Transverse colon (tissue), 4 donors: ENCODE data around the gene TRNT1. TPM values are rescaled to one million over a fixed set of nuclear protein-coding genes. Genes with fewer than 3 reads are reported as not detected.

Source experiments
- DNase-seq: peaks from one replicate; pipeline ENCODE4 v3.0.0-alpha.2; 2019
- H3K27ac ChIP-seq, 4 donors: fragments of 200-600 bp; sonication (generic); 2 replicates each; pipeline ENCODE4 v1.5.1; 2016 to 2018; ENCODE audit warnings: inconsistent platforms in 4 of 4
- H3K27me3 ChIP-seq: fragments of 200-600 bp; sonication (generic); 2 replicates; pipeline ENCODE4 v1.5.1; 2017; ENCODE audit warnings: inconsistent platforms
- H3K36me3 ChIP-seq, 4 donors: fragments of 200-600 bp; sonication (generic); 2 replicates each; pipeline ENCODE4 v1.5.1; 2017 to 2019; ENCODE audit warnings: inconsistent platforms in 4 of 4
- H3K4me1 ChIP-seq, 4 donors: fragments of 200-600 bp; sonication (generic); 2 replicates each; pipeline ENCODE4 v1.5.1; 2017 to 2020; ENCODE audit warnings: inconsistent platforms in 4 of 4
- H3K4me3 ChIP-seq, 4 donors: fragments of 200-600 bp; sonication (generic); 1 replicate in 1 of 4; 2 replicates in 3 of 4; pipeline versions ENCODE4 v1.5.1 to v1.6.1; 2017 to 2019; ENCODE audit warnings: inconsistent platforms in 4 of 4
- H3K9me3 ChIP-seq, 2 donors: fragments of 200-600 bp; sonication (generic); 2 replicates each; pipeline ENCODE4 v1.5.1; 2017 to 2019; ENCODE audit warnings: inconsistent platforms in 2 of 2
- CTCF ChIP-seq, 5 experiments: fragments of 200-600 bp in 3 of 5; fragments of 450-650 bp in 2 of 5; sonication (generic) in 3 of 5; IDR thresholded peaks; 1 replicate in 2 of 5; 2 replicates in 3 of 5; pipeline ENCODE4 v1.5.1; 2016 to 2017; ENCODE audit warnings: antibody characterized with exemption in 5 of 5, inconsistent platforms in 3 of 5, mild to moderate bottlenecking in 2 of 5, moderate library complexity in 1 of 5
- EP300 ChIP-seq: sonication (generic); formaldehyde crosslinking; IDR thresholded peaks from one replicate; pipeline ENCODE4 v1.6.1; 2017; ENCODE audit warnings: antibody characterized with exemption, low read depth
- POLR2A ChIP-seq: fragments of 450-650 bp; IDR thresholded peaks from one replicate; pipeline ENCODE4 v1.6.1; 2016; ENCODE audit warnings: antibody characterized with exemption, mild to moderate bottlenecking, moderate library complexity
- POLR2AphosphoS5 ChIP-seq, 3 donors: sonication (generic); formaldehyde crosslinking; IDR thresholded peaks; one replicate each; pipeline ENCODE4 v1.6.1; 2016; ENCODE audit warnings: antibody characterized with exemption in 3 of 3
- WGBS, 2 donors: methylation state at CpG; one replicate each; pipeline ENCODE4 v1.1.5; 2018; ENCODE audit warnings: low coverage in 1 of 2; 5-methylcytosine and 5-hydroxymethylcytosine counted together
- in situ Hi-C, 4 donors: fragments of 200-750 bp; cut with MboI; loops; one replicate each; pipeline versions ENCODE4 v1.15.0 to v1.15.1; 2017; ENCODE audit warnings: low sequenced_read_pairs in 3 of 4, low pct_ligation_motif_present in 1 of 4, low pct_unique_long_range_greater_than_20kb in 1 of 4
- intact Hi-C: fragments of 100-400 bp; cut with DNase I; formaldehyde crosslinking; loops from one replicate; pipeline ENCODE4 v1.15.1; 2023; ENCODE audit warnings: low total_unique reads
- total RNA-seq, 4 donors: library from RNA; depleted of rRNA; stranded (reverse); fragments of >200 nt; gene quantifications; one replicate each; pipeline ENCODE4 v1.1.0, GENCODE V29; 2016

Gene TRNT1
- total RNA-seq, 4 donors from 2014 or later, result 16.1 to 75.6 (median 23.9) TPM

GRCh38 chr3:3105246-3105645 is 21.5 kb upstream of the TRNT1 start:
- H3K27ac ChIP-seq, result no peak overlapping the region
- WGBS, 2 donors, result 93 to 95% methylated on average over 3 of the region's 3 CpGs
- peaks cover 3% of the 10 kb centered on the region for H3K27me3 ChIP-seq
- no peak overlapping the region for H3K4me3 ChIP-seq
- in situ Hi-C loops (no loop called here), intact Hi-C loops (no loop called here)
- no peak for DNase-seq
- H3K9me3 ChIP-seq, result no peaks in the 10 kb centered on the region
- TF ChIP-seq CTCF (IDR thresholded peaks at IDR 0.05) (no peak), EP300 (no peak), POLR2AphosphoS5 (IDR thresholded peaks at IDR 0.05) (no peak), POLR2A (no peak)
- no peaks in the 10 kb centered on the region for H3K4me1 ChIP-seq
- no peaks in the 10 kb centered on the region for H3K36me3 ChIP-seq

GRCh38 chr3:3105815-3106214 is 20.9 kb upstream of the TRNT1 start:
- Histone ChIP-seq H3K4me3 (no peak overlapping the region), H3K27me3 (peaks cover 3% of the 10 kb centered on the region), H3K27ac (no peak overlapping the region), H3K36me3 (no peaks in the 10 kb centered on the region), H3K4me1 (no peaks in the 10 kb centered on the region), H3K9me3 (no peaks in the 10 kb centered on the region)
- in situ Hi-C loops, result no loop called here
- DNase-seq, result no peak
- TF ChIP-seq EP300 (no peak), CTCF (IDR thresholded peaks at IDR 0.05) (no peak), POLR2AphosphoS5 (IDR thresholded peaks at IDR 0.05) (no peak), POLR2A (no peak)
- 76 to 78% methylated on average over 4 of the region's 4 CpGs for WGBS, 2 donors
- intact Hi-C loops, result no loop called here

DNA sequence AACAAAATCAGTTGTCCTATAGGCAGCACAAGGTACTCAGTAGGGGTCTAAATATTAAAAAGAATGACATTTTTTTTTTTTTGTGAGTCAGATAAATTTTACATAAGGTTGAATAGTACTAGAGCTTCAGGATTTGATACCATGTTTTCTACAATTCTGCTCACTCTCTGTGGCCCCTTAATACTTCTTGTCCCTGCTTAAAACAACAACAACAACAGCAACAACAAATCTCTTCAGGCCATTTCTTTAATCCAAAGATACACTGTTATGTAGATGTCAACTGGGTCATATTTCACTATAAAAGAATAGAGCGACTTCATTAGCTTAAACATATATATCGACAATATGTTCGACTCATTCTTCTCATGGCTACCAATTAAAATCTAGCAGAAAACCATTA is 19.6 kb upstream of the TRNT1 start:
- in situ Hi-C loops, result no loop called here
- H3K4me1 ChIP-seq, result no peaks in the 10 kb centered on the region

GRCh38 chr3:3107858-3108257 is 18.9 kb upstream of the TRNT1 start:
- DNase-seq, result no peak
- WGBS, 2 donors, result 69 to 88% methylated on average over 3 of the region's 3 CpGs
- TF ChIP-seq POLR2AphosphoS5 (IDR thresholded peaks at IDR 0.05), result no peak
- no peak for TF ChIP-seq CTCF (IDR thresholded peaks at IDR 0.05)
- TF ChIP-seq EP300, result no peak
- TF ChIP-seq POLR2A, result no peak
- in situ Hi-C loops, result no loop called here
- Histone ChIP-seq H3K27me3 (peaks cover 3% of the 10 kb centered on the region), H3K4me1 (no peaks in the 10 kb centered on the region), H3K36me3 (no peaks in the 10 kb centered on the region), H3K9me3 (no peaks in the 10 kb centered on the region), H3K27ac (no peak overlapping the region), H3K4me3 (no peak overlapping the region)
- intact Hi-C loops, result no loop called here

More for the DNA sequence above, 19.6 kb upstream of the TRNT1 start:
- no peak overlapping the region for H3K4me3 ChIP-seq
- no peak for DNase-seq
- intact Hi-C loops, result no loop called here
- H3K27me3 ChIP-seq, result peaks cover 3% of the 10 kb centered on the region
- WGBS, 2 donors, result 97 to 100% methylated on average over 3 of the region's 3 CpGs
- no peak for TF ChIP-seq POLR2AphosphoS5 (IDR thresholded peaks at IDR 0.05)
- TF ChIP-seq EP300, result no peak
- no peak for TF ChIP-seq POLR2A
- TF ChIP-seq CTCF (IDR thresholded peaks at IDR 0.05), result no peak
- no peak overlapping the region for H3K27ac ChIP-seq
- no peaks in the 10 kb centered on the region for H3K36me3 ChIP-seq
- H3K9me3 ChIP-seq, result no peaks in the 10 kb centered on the region
